Breast epithelium (tissue), 4 donors: ENCODE data around the gene HOXD9. TPM values are rescaled to one million over a fixed set of nuclear protein-coding genes. Genes with fewer than 3 reads are reported as not detected.

Source experiments
- DNase-seq, 2 donors: peaks; one replicate each; pipeline ENCODE4 v3.0.0-alpha.2; 2019; ENCODE audit warnings: low spot score in 2 of 2
- H3K27ac ChIP-seq, 2 donors: fragments of 200-600 bp; sonication (generic) in 1 of 2; one replicate each; pipeline ENCODE4 v1.5.1; 2016 to 2019; ENCODE audit warnings: mild to moderate bottlenecking in 1 of 2
- H3K27me3 ChIP-seq, 2 donors: fragments of 200-600 bp; sonication (generic) in 1 of 2; one replicate each; pipeline versions ENCODE4 v1.5.1 to v1.6.0; 2017 to 2019; ENCODE audit warnings: control low read depth in 1 of 2, mild to moderate bottlenecking in 1 of 2
- H3K36me3 ChIP-seq: fragments of 200-600 bp; one replicate; pipeline ENCODE4 v1.5.1; 2019
- H3K4me1 ChIP-seq, 2 donors: fragments of 200-600 bp; sonication (generic); one replicate each; pipeline ENCODE4 v1.5.1; 2016 to 2019; ENCODE audit warnings: control low read depth in 1 of 2
- H3K4me3 ChIP-seq, 3 donors: fragments of 200-600 bp; sonication (generic); 1 replicate in 2 of 3; 2 replicates in 1 of 3; pipeline ENCODE4 v1.5.1; 2016 to 2019; ENCODE audit warnings: mild to moderate bottlenecking in 3 of 3, moderate library complexity in 2 of 3
- H3K9me3 ChIP-seq, 2 donors: fragments of 200-600 bp; sonication (generic) in 1 of 2; one replicate each; pipeline ENCODE4 v1.5.1; 2016 to 2019; ENCODE audit warnings: control low read depth in 1 of 2
- POLR2A ChIP-seq: fragments of 450-650 bp; IDR thresholded peaks from one replicate; pipeline ENCODE4 v1.6.1; 2016; ENCODE audit warnings: antibody characterized with exemption, mild to moderate bottlenecking, moderate library complexity
- POLR2AphosphoS5 ChIP-seq, 3 donors: sonication (generic); formaldehyde crosslinking; IDR thresholded peaks; one replicate each; pipeline ENCODE4 v1.6.1; 2017; ENCODE audit warnings: antibody characterized with exemption in 3 of 3
- intact Hi-C: fragments of 100-400 bp; cut with DNase I; formaldehyde crosslinking; loops from one replicate; pipeline ENCODE4 v1.15.1; 2023; ENCODE audit warnings: low total_unique reads
- total RNA-seq, 3 donors: library from RNA; depleted of rRNA; stranded (reverse); fragments of >200 nt; gene quantifications; one replicate each; pipeline ENCODE4 v1.1.0, GENCODE V29; 2016
- TF ChIP-seq, protein P1 (sequence below), 3 donors: fragments of 450-650 bp; IDR thresholded peaks; one replicate each; pipeline ENCODE4 v1.5.1; 2016 to 2017; ENCODE audit warnings: antibody characterized with exemption in 3 of 3, mild to moderate bottlenecking in 3 of 3, moderate library complexity in 3 of 3

Gene HOXD9
- total RNA-seq, 3 donors from 2014 or later, result 2.4 to 17.0 (median 2.8) TPM

DNA sequence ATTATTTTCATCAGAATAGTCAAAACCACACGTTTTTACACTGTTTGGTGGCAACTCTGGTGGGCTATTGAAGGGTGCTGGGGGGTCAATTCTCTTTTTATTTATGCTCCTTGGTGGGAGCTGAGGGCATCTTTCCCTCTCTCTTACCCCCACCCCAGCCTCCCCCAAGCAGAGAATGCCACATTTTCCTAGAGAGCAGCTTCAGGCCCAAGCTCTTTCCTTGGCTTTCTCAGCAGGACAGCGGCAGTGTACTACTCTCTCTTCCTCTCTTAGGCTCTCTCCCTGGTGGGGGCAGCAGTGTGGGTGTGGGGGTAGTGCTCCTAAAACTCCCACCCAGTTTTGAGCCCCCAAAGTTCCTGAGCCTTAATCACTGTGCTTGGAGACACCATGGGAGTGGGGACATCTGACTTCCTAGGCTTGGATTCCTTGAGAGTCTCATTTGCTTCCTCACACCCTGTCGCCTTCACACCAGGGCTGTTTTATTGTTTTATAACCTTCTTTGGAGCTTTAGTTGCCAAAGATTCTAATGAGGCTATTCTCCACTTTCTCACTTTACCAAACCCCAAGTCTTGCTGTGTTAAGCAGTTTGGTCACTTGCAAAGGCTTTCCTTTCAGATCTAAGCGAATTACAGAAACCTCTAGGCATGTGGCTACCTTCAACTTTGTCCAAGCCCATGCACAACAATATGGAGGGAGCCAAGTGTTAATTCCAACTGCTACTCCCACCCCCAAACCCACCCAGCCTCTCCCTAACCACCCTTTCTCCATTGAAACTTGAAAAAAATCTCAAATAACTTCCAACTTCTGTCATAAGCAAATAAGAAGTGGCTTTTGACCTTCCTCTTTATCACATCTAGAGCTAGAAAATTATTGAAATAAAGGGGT lies 22.8 kb downstream of the HOXD9 start:
- H3K27me3 ChIP-seq, result peaks cover 0 to 81% of the 10 kb centered on the region in 2 donors
- TF ChIP-seq, protein P1, sequence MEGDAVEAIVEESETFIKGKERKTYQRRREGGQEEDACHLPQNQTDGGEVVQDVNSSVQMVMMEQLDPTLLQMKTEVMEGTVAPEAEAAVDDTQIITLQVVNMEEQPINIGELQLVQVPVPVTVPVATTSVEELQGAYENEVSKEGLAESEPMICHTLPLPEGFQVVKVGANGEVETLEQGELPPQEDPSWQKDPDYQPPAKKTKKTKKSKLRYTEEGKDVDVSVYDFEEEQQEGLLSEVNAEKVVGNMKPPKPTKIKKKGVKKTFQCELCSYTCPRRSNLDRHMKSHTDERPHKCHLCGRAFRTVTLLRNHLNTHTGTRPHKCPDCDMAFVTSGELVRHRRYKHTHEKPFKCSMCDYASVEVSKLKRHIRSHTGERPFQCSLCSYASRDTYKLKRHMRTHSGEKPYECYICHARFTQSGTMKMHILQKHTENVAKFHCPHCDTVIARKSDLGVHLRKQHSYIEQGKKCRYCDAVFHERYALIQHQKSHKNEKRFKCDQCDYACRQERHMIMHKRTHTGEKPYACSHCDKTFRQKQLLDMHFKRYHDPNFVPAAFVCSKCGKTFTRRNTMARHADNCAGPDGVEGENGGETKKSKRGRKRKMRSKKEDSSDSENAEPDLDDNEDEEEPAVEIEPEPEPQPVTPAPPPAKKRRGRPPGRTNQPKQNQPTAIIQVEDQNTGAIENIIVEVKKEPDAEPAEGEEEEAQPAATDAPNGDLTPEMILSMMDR (IDR thresholded peaks at IDR 0.05), result no peak
- TF ChIP-seq POLR2A (no peak), POLR2AphosphoS5 (IDR thresholded peaks at IDR 0.05) (no peak)
- intact Hi-C loops, result no loop called here

DNA sequence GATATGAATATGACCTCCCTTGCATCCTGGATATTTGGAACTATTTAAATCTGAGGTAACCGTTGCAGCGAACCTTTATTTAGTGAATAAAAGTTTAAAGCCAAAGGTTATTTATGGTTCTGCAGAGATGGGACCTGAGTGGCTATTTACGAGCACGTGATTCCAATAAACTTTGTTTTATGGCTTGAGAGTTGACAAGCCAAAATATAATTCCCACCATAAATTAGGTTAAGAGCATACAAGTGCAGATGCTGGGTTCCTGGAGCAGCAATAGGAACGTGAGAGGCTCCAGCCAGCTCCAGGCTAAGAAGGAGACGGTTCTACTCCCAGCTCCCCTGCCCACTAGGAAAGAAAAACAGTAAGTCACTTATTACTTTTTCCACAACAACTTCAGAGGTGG lies 23.6 kb downstream of the HOXD9 start:
- Histone ChIP-seq H3K36me3 (no peaks in the 10 kb centered on the region), H3K4me1 (no peaks in the 10 kb centered on the region), H3K9me3 (no peaks in the 10 kb centered on the region), H3K27me3 (peaks cover 0 to 81% of the 10 kb centered on the region in 2 donors), H3K27ac (no peak overlapping the region), H3K4me3 (no peak overlapping the region)
- no peak for DNase-seq
- intact Hi-C loops, result no loop called here
- TF ChIP-seq POLR2A (no peak), POLR2AphosphoS5 (IDR thresholded peaks at IDR 0.05) (no peak)
- TF ChIP-seq, protein P1 (IDR thresholded peaks at IDR 0.05), result no peak

More for the DNA sequence above, 22.8 kb downstream of the HOXD9 start:
- Histone ChIP-seq H3K4me1 (peaks cover 0 to 3% of the 10 kb centered on the region in 2 donors), H3K4me3 (no peak overlapping the region), H3K36me3 (no peaks in the 10 kb centered on the region), H3K9me3 (no peaks in the 10 kb centered on the region), H3K27ac (no peak overlapping the region)
- no peak for DNase-seq

DNA sequence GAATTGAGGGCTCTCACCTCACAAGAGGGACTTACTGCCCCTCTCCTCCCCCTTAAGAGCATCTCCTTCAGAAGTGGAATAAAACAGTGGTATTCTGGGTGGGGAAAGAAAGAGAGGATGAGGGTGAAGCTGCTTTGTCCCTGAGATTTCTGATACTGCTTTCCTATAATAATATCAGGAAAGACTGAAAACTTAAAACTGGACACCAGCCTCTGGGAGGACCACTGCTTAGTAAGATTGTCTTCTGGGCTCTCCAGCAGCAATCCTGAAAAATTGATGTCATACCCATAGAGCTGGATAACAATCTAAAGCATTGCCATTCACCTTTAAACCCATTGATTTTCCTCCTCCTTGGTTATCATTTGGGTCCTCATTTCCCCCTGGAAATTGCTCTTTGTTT lies 24.1 kb downstream of the HOXD9 start:
- no peak for DNase-seq
- Histone ChIP-seq H3K9me3 (no peaks in the 10 kb centered on the region), H3K36me3 (no peaks in the 10 kb centered on the region), H3K27ac (no peak overlapping the region), H3K4me3 (no peak overlapping the region), H3K27me3 (peaks cover 1 to 84% of the 10 kb centered on the region in 2 donors), H3K4me1 (no peaks in the 10 kb centered on the region)
- TF ChIP-seq, protein P1 (IDR thresholded peaks at IDR 0.05), result no peak
- TF ChIP-seq POLR2A (no peak), POLR2AphosphoS5 (IDR thresholded peaks at IDR 0.05) (no peak)
- intact Hi-C loops, result no loop called here

DNA sequence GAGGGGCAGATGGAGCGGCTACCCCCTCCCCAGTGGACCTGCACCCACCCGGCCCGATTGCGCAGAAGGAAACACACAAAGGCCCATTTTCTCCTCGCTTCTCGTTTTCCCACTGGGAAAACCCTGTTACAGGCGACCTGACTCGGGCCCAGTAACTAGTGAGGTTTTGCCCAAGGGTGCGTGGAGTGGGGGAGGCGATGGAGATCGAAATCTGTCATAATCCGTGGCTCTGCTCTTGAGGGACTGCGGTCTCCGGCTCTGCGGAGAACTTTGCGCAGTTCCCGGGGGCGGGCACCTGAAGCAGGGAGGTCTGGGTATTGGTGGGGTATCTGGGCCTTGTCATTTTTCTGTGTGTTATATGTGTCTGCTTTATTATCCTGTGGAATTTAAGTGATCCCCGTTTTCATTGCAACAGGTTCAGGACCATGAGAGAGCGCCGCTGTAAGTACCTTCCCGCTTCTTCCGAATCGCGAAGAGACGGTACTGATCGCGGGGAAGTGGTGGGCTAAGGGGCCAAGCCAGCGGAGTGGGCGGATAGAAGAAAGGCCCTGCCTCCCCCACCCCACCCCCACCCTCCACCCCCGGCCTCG lies 24.8 kb downstream of the HOXD9 start:
- Histone ChIP-seq H3K36me3 (no peaks in the 10 kb centered on the region), H3K27me3 (peaks cover 4 to 90% of the 10 kb centered on the region in 2 donors), H3K4me3 (no peak overlapping the region), H3K4me1 (no peaks in the 10 kb centered on the region), H3K9me3 (no peaks in the 10 kb centered on the region), H3K27ac (no peak overlapping the region)
- DNase-seq, result no peak
- TF ChIP-seq, protein P1 (IDR thresholded peaks at IDR 0.05), result no peak
- no peak for TF ChIP-seq POLR2AphosphoS5 (IDR thresholded peaks at IDR 0.05)
- TF ChIP-seq POLR2A, result no peak
- intact Hi-C loops, result no loop called here
